ENCODE data around the gene PBX1. TPM values are rescaled to one million over a fixed set of nuclear protein-coding genes. Genes with fewer than 3 reads are reported as not detected.

The PBX1 gene
- polyA plus RNA-seq, 1 donor (not counting 4 experiments of a cell fraction or from before 2014, with no cell fraction given) = 2.2 TPM

GRCh38 chr1:164660775-164661174 is 101.8 kb downstream of the PBX1 start:
- Histone ChIP-seq H3K4me2 (ENCODE audit: control insufficient read depth, extremely low read depth, insufficient read depth, low read depth, low read length) (no peak overlapping the region), H3K79me2 (ENCODE audit: control insufficient read depth, insufficient read depth, low read length) (no peaks in the 10 kb centered on the region), H3K9me1 (ENCODE audit: control insufficient read depth, extremely low read depth, insufficient read depth, low read length) (no peaks in the 10 kb centered on the region), H3K4me3 (ENCODE audit: control insufficient read depth in 2 of 3, extremely low read depth in 1 of 3, insufficient read depth in 2 of 3, low read depth in 1 of 3, low read length in 3 of 3) (no peak overlapping the region), H3K4me1 (ENCODE audit: control insufficient read depth, extremely low read depth, insufficient read depth, low read length) (peaks cover 22% of the 10 kb centered on the region), H3K9ac (ENCODE audit: control insufficient read depth, extremely low read depth, insufficient read depth, low read length) (no peak overlapping the region), H2AFZ (ENCODE audit: control insufficient read depth, low read length) (no peak overlapping the region), H4K20me1 (ENCODE audit: control insufficient read depth, extremely low read depth, insufficient read depth, low read length) (no peaks in the 10 kb centered on the region), H3K27ac (ENCODE audit: control insufficient read depth, insufficient read depth, low read length) (no peak overlapping the region), H3K9me3 (ENCODE audit: control insufficient read depth, low read depth, low read length) (no peaks in the 10 kb centered on the region), H3K36me3 (ENCODE audit: control insufficient read depth in 2 of 2, extremely low read depth in 1 of 2, insufficient read depth in 2 of 2, low read length in 2 of 2) (no peaks in the 10 kb centered on the region), H3K27me3 (ENCODE audit: control insufficient read depth, extremely low read depth, insufficient read depth, low read length) (no peaks in the 10 kb centered on the region)
- FAIRE-seq = no peak
- no peak for DNase-seq (ENCODE audit: low read depth, low spot score)
- TF ChIP-seq, protein P1, sequence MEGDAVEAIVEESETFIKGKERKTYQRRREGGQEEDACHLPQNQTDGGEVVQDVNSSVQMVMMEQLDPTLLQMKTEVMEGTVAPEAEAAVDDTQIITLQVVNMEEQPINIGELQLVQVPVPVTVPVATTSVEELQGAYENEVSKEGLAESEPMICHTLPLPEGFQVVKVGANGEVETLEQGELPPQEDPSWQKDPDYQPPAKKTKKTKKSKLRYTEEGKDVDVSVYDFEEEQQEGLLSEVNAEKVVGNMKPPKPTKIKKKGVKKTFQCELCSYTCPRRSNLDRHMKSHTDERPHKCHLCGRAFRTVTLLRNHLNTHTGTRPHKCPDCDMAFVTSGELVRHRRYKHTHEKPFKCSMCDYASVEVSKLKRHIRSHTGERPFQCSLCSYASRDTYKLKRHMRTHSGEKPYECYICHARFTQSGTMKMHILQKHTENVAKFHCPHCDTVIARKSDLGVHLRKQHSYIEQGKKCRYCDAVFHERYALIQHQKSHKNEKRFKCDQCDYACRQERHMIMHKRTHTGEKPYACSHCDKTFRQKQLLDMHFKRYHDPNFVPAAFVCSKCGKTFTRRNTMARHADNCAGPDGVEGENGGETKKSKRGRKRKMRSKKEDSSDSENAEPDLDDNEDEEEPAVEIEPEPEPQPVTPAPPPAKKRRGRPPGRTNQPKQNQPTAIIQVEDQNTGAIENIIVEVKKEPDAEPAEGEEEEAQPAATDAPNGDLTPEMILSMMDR (optimal IDR thresholded peaks at IDR 0.05 in 1 of 3, IDR thresholded peaks at IDR 0.05 in 1 of 3, conservative IDR thresholded peaks at IDR 0.05 in 1 of 3; ENCODE audit: extremely low read depth in 1 of 3, insufficient read depth in 2 of 3, low read length in 3 of 3) = no peak
- no peak for TF ChIP-seq EZH2 (IDR thresholded peaks at IDR 0.05; ENCODE audit: low read length)
- dilution Hi-C loops (cut with MboI; ENCODE audit: extremely low pct_ligation_motif_present, low sequenced_read_pairs) = no loop called here

- Histone ChIP-seq H3K9me3 (ENCODE audit: control insufficient read depth, low read depth, low read length) (no peaks in the 10 kb centered on the region), H3K9ac (ENCODE audit: control insufficient read depth, extremely low read depth, insufficient read depth, low read length) (no peak overlapping the region), H4K20me1 (ENCODE audit: control insufficient read depth, extremely low read depth, insufficient read depth, low read length) (no peaks in the 10 kb centered on the region), H3K27ac (ENCODE audit: control insufficient read depth, insufficient read depth, low read length) (no peak overlapping the region), H3K27me3 (ENCODE audit: control insufficient read depth, extremely low read depth, insufficient read depth, low read length) (no peaks in the 10 kb centered on the region), H3K9me1 (ENCODE audit: control insufficient read depth, extremely low read depth, insufficient read depth, low read length) (no peaks in the 10 kb centered on the region), H3K4me2 (ENCODE audit: control insufficient read depth, extremely low read depth, insufficient read depth, low read depth, low read length) (no peak overlapping the region), H3K79me2 (ENCODE audit: control insufficient read depth, insufficient read depth, low read length) (no peaks in the 10 kb centered on the region), H3K4me3 (ENCODE audit: control insufficient read depth in 2 of 3, extremely low read depth in 1 of 3, insufficient read depth in 2 of 3, low read depth in 1 of 3, low read length in 3 of 3) (no peak overlapping the region), H3K36me3 (ENCODE audit: control insufficient read depth in 2 of 2, extremely low read depth in 1 of 2, insufficient read depth in 2 of 2, low read length in 2 of 2) (no peaks in the 10 kb centered on the region), H2AFZ (ENCODE audit: control insufficient read depth, low read length) (no peak overlapping the region), H3K4me1 (ENCODE audit: control insufficient read depth, extremely low read depth, insufficient read depth, low read length) (peaks cover 15% of the 10 kb centered on the region)
- FAIRE-seq (no peak), DNase-seq (ENCODE audit: low read depth, low spot score) (no peak)
- TF ChIP-seq, protein P1 (optimal IDR thresholded peaks at IDR 0.05 in 1 of 3, IDR thresholded peaks at IDR 0.05 in 1 of 3, conservative IDR thresholded peaks at IDR 0.05 in 1 of 3; ENCODE audit: extremely low read depth in 1 of 3, insufficient read depth in 2 of 3, low read length in 3 of 3) = no peak
- TF ChIP-seq EZH2 (IDR thresholded peaks at IDR 0.05; ENCODE audit: low read length) = no peak
- dilution Hi-C loops (cut with MboI; ENCODE audit: extremely low pct_ligation_motif_present, low sequenced_read_pairs) = no loop called here
Observed at GRCh38 chr1:164662462-164662861, 103.5 kb downstream of the PBX1 start.
